K562 (cell line): ENCODE results near the gene BCL2L13. TPM values are rescaled to one million over a fixed set of nuclear protein-coding genes. Genes with fewer than 3 reads are reported as not detected.
A peak's percentile ranks its signal among the peaks of the same experiment; 100 is the strongest.

ENCODE experiments used
- ATAC-seq: fragments of 200-7000 bp; cut with Tn5 transposase; 3 replicates; pipeline ENCODE4 v1.9.1; 2020; ENCODE audit warnings: moderate library complexity
- BruUV-seq: library from RNA; stranded (reverse); fragments of 400-500 nt; replicated peaks from 2 replicates; lab custom pipeline; 2021; lab: Mats Ljungman, UMichigan
- CTCF ChIA-PET: fragments of 300-600 bp; formaldehyde crosslinking; extraction: SDS; loops from one replicate; lab custom pipeline; 2021; ENCODE audit warnings: low intra/inter-chr PET ratio; lab: Yijun Ruan, JAX
- POLR2A ChIA-PET: fragments of 300-600, 350-650 bp; sonication (Branson Sonifier 250); formaldehyde crosslinking; extraction: SDS; loops from one replicate; lab custom pipeline; 2021; ENCODE audit warnings: antibody characterized with exemption, inconsistent platforms; lab: Yijun Ruan, JAX
- DNase-seq, 4 experiments: peaks; one replicate each; pipeline versions ENCODE4 v3.0.0 to v3.0.0-alpha.2; 2011 to 2018; ENCODE audit warnings: low spot score in 3 of 4, mixed read lengths in 3 of 4; ENCODE audit errors: extremely low read depth in 1 of 4
- FAIRE-seq: peaks from 2 replicates; lab custom pipeline; 2011; peaks lifted over from hg19 to GRCh38; lab: Jason Lieb, UNC
- H2AFZ ChIP-seq: 2 replicates; pipeline ENCODE4 v1.6.0; 2011; ENCODE audit warnings: low read depth, low read length, control low read depth, inconsistent platforms
- H3K27ac ChIP-seq: fragments of 200-600 bp; 3 replicates; pipeline ENCODE4 v1.8.0; 2011; ENCODE audit warnings: low read depth, mild to moderate bottlenecking, control low read depth, inconsistent platforms, low read length, moderate library complexity, mixed read lengths; ENCODE audit errors: extremely low read depth
- H3K27me3 ChIP-seq, 2 experiments: fragments of 300-600 bp in 1 of 2; 2 replicates in 1 of 2; 3 replicates in 1 of 2; pipeline versions ENCODE4 v1.6.0 to v1.8.0; 2011; ENCODE audit warnings: inconsistent platforms in 2 of 2, low read length in 2 of 2, mild to moderate bottlenecking in 1 of 2, mixed read lengths in 1 of 2, moderate library complexity in 1 of 2; ENCODE audit not compliant: control insufficient read depth in 2 of 2, insufficient read depth in 2 of 2
- H3K36me3 ChIP-seq: fragments of 300-600 bp; 3 replicates; pipeline ENCODE4 v1.8.0; 2011; ENCODE audit warnings: mild to moderate bottlenecking, low read length, inconsistent platforms; ENCODE audit not compliant: control insufficient read depth, insufficient read depth
- H3K4me1 ChIP-seq, 2 experiments: fragments of 200-600 bp in 1 of 2; replicated peaks in 1 of 2; 2 replicates in 1 of 2; 3 replicates in 1 of 2; pipeline versions ENCODE4 v1.5.1 to v1.8.0; 2011; ENCODE audit warnings: inconsistent platforms in 2 of 2, low read length in 2 of 2, mild to moderate bottlenecking in 1 of 2, mixed read lengths in 1 of 2, moderate library complexity in 1 of 2; ENCODE audit not compliant: control insufficient read depth in 2 of 2, insufficient read depth in 2 of 2
- H3K4me2 ChIP-seq: 2 replicates; pipeline ENCODE4 v1.6.1; 2011; ENCODE audit warnings: low read length, control low read depth, inconsistent platforms, mixed read lengths; ENCODE audit not compliant: insufficient read depth
- H3K4me3 ChIP-seq: fragments of 200-600 bp; sonication (generic), shearing (Covaris generic); 2 replicates; pipeline ENCODE4 v1.5.1; 2016; ENCODE audit warnings: control low read depth, inconsistent platforms
- H3K79me2 ChIP-seq: fragments of 200-600 bp; 3 replicates; pipeline ENCODE4 v1.8.0; 2011; ENCODE audit warnings: low read length, inconsistent platforms; ENCODE audit not compliant: control insufficient read depth, insufficient read depth
- H3K9ac ChIP-seq, 2 experiments: 2 replicates each; pipeline versions ENCODE4 v1.6.0 to v1.6.1; 2011; ENCODE audit warnings: low read depth in 2 of 2, low read length in 2 of 2, control low read depth in 1 of 2, inconsistent platforms in 1 of 2, mild to moderate bottlenecking in 1 of 2, mixed read lengths in 1 of 2; ENCODE audit not compliant: insufficient read depth in 1 of 2
- H3K9me1 ChIP-seq: one replicate; pipeline ENCODE4 v1.6.0; 2011; ENCODE audit warnings: inconsistent platforms, mild to moderate bottlenecking, low read length, moderate library complexity; ENCODE audit not compliant: control insufficient read depth, insufficient read depth
- H3K9me3 ChIP-seq: replicated peaks from 2 replicates; pipeline ENCODE4 v1.5.1; 2011; ENCODE audit warnings: low read depth, low read length, inconsistent platforms; ENCODE audit not compliant: control insufficient read depth, insufficient read depth
- H4K20me1 ChIP-seq: replicated peaks from 2 replicates; pipeline ENCODE4 v1.6.1; 2011; ENCODE audit warnings: low read length, inconsistent platforms, mixed read lengths; ENCODE audit not compliant: control insufficient read depth, insufficient read depth
- BCOR ChIP-seq: fragments of 450-650 bp; IDR thresholded peaks from 2 replicates; pipeline ENCODE4 v1.6.1; 2016
- NFIX ChIP-seq: fragments of 250-450 bp; sonication (Bioruptor Pico); IDR thresholded peaks from 2 replicates; pipeline ENCODE4 v1.4.0; 2020; ENCODE audit warnings: low read depth, mild to moderate bottlenecking, moderate library complexity
- PTBP1 ChIP-seq: fragments of 200-400 bp; formaldehyde crosslinking; IDR thresholded peaks from 2 replicates; pipeline ENCODE4 v1.6.1; 2017; ENCODE audit warnings: low read depth, low read length
- ZNF699 ChIP-seq: fragments of 250-450 bp; sonication (Bioruptor Pico); IDR thresholded peaks from 2 replicates; pipeline ENCODE4 v1.8.0; 2021; ENCODE audit warnings: mild to moderate bottlenecking, moderate library complexity; ENCODE audit not compliant: insufficient replicate concordance
- WGBS: fragments of 100-300 bp; shearing (Covaris generic); methylation state at CpG from one replicate; pipeline ENCODE4 v1.1.6; 2016; ENCODE audit warnings: low coverage, mixed read lengths; ENCODE audit not compliant: insufficient coverage; ENCODE audit errors: missing lambda C conversion rate; 5-methylcytosine and 5-hydroxymethylcytosine counted together
- in situ Hi-C: fragments of 300-500 bp; cut with MboI; formaldehyde crosslinking; loops from 4 replicates; pipeline ENCODE4 v1.15.0; 2018; ENCODE audit warnings: inconsistent platforms, mixed read lengths
- intact Hi-C: fragments of 100-400 bp; cut with micrococcal nuclease; formaldehyde crosslinking; loops from 2 replicates; pipeline ENCODE4 v1.14.2; 2022
- polyA plus RNA-seq, 8 experiments: library from polyadenylated mRNA; depleted of rRNA in 4 of 8; stranded (reverse) in 5 of 8; unstranded in 3 of 8; fragments of >200 nt; fragmentation: Nextera tagmentation in 2 of 8; fragmentation: Illumina TruSeq in 1 of 8; extraction: Ambion mirVana in 2 of 8; extraction: Trizol in 1 of 8; gene quantifications; 2 replicates each; pipeline versions ENCODE4 v1.2.1 to v1.2.3, GENCODE V29; 2011 to 2014; ENCODE audit warnings: inconsistent platforms in 1 of 8, missing spikeins in 1 of 8
- total RNA-seq, 7 experiments: library from RNA; depleted of rRNA in 6 of 7; stranded (reverse); fragments of >200 nt in 6 of 7; fragmentation: Illumina TruSeq in 2 of 7; extraction: Trizol in 2 of 7; gene quantifications; 2 replicates each; pipeline versions ENCODE4 v1.2.1 to v1.2.3, GENCODE V29; 2011 to 2021; ENCODE audit warnings: low replicate concordance in 1 of 7
- TF ChIP-seq, protein P1 (sequence below): fragments of 450-650 bp; IDR thresholded peaks from 2 replicates; pipeline ENCODE4 v1.6.1; 2016; ENCODE audit warnings: mild to moderate bottlenecking, moderate library complexity
- TF ChIP-seq, protein P2 (sequence below): fragments of 450-650 bp; IDR thresholded peaks from 2 replicates; pipeline ENCODE4 v1.6.1; 2018; ENCODE audit warnings: mild to moderate bottlenecking, low read depth; ENCODE audit not compliant: partially characterized antibody

Gene BCL2L13
- total and polyA plus RNA-seq, 9 of the 15 experiments (the other 6 are each of a cell fraction or from before 2014, with no cell fraction given): 41.5 to 63.4 (median 56.5) TPM

DNA sequence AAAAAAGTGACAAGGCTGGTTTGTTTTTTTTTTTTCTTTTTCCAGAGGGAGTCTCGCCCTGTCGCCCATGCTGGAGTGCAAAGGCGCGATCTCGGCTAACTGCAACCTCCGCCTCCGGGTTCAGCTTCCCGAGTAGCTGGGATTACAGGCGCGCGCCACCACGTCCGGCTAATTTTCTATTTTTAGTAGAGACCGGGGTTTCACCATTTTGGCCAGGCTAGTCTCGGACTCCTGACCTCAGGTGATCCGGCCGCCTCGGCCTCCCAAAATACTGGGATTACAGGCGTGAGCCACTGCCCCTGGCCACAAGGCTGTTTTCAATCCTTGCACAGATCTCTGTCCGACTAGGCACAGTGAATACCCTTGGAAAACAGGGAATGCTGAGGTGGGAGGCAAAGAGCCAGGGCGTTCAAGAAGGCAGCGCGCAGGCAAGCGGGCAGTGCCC lies 10.6 kb upstream of the BCL2L13 start (continued):
- no peak for TF ChIP-seq PTBP1

DNA sequence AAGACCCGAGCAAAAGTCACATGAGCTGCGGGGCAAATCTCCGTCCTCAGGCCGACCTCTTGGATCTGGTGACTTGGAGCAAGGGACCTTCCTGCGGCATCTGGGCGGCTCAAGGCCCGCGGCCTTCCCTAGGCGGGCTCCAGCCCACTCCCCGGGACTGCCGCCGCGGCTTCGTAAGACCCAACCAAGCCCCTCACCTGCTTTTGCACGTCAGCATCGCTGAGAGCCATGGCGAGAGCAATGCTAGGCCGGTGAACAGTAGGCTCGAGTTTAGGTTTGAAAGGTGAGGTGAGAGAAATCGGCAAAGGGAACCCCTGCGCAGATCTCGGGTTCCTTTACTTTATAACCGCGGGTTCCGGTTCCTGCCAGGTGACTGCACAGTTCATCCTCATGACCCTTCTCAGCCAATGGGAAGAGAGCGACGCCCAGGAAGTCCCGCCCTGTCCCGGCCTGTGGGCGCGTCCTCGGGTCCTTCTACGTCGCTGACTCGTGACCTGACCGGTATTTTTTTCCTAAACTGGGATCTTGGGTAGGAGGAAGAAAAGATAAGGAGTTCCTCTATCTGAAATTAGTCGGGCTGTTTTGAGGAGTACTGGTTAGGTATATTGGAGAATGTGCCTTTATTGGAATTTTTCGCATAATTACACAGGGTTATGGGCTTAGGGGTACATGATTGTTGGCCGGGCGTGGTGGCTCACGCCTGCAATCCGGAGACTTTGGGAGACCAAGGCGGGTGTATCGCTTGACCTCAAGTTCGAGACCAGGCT lies 10.0 kb upstream of the BCL2L13 start, which contains the start of gene ATP6V1E1:
TSS of gene ATP6V1E1 (minus strand) at position 344 of the 767 bp plus-strand sequence. CDS start at position 230, 114 bp downstream.
- Histone ChIP-seq H3K9me3 (no peaks in the 10 kb centered on the region), H2AFZ (peak within 1 kb of the TSS; percentile 81), H3K4me3 (peak within 1 kb of the TSS; percentile 80), H3K79me2 (peaks cover 58% of the 10 kb centered on the region), H3K27me3 (no peaks in the 10 kb centered on the region), H3K27ac (peak within 1 kb of the TSS; percentile 87), H3K9me1 (no peaks in the 10 kb centered on the region), H3K4me1 (peaks cover 21 to 23% of the 10 kb centered on the region in 2 experiments), H3K4me2 (peak within 1 kb of the TSS; percentile 97), H3K36me3 (peaks cover 27% of the 10 kb centered on the region; the same call in 1 of the 3 replicates), H4K20me1 (no peaks in the 10 kb centered on the region), H3K9ac (peak within 1 kb of the TSS; percentile 95 to 99)
- in situ Hi-C loops: no loop called here
- CTCF ChIA-PET: no interaction called here
- under 1% methylated on average over 45 of the region's 45 CpGs for WGBS
- BruUV-seq: no TSS peak
- ATAC-seq (peak; percentile 98), DNase-seq (peak; percentile 99), FAIRE-seq (peak; percentile 95)
- POLR2A ChIA-PET: interaction anchor here (1.0 kb wide), 1 partner anchor 11 kb away, joined by 11 read pairs; the partner anchor contains the start of gene BCL2L13
- intact Hi-C loops: no loop called here
- TF ChIP-seq BCOR: peak; percentile 63
- TF ChIP-seq, protein P1, sequence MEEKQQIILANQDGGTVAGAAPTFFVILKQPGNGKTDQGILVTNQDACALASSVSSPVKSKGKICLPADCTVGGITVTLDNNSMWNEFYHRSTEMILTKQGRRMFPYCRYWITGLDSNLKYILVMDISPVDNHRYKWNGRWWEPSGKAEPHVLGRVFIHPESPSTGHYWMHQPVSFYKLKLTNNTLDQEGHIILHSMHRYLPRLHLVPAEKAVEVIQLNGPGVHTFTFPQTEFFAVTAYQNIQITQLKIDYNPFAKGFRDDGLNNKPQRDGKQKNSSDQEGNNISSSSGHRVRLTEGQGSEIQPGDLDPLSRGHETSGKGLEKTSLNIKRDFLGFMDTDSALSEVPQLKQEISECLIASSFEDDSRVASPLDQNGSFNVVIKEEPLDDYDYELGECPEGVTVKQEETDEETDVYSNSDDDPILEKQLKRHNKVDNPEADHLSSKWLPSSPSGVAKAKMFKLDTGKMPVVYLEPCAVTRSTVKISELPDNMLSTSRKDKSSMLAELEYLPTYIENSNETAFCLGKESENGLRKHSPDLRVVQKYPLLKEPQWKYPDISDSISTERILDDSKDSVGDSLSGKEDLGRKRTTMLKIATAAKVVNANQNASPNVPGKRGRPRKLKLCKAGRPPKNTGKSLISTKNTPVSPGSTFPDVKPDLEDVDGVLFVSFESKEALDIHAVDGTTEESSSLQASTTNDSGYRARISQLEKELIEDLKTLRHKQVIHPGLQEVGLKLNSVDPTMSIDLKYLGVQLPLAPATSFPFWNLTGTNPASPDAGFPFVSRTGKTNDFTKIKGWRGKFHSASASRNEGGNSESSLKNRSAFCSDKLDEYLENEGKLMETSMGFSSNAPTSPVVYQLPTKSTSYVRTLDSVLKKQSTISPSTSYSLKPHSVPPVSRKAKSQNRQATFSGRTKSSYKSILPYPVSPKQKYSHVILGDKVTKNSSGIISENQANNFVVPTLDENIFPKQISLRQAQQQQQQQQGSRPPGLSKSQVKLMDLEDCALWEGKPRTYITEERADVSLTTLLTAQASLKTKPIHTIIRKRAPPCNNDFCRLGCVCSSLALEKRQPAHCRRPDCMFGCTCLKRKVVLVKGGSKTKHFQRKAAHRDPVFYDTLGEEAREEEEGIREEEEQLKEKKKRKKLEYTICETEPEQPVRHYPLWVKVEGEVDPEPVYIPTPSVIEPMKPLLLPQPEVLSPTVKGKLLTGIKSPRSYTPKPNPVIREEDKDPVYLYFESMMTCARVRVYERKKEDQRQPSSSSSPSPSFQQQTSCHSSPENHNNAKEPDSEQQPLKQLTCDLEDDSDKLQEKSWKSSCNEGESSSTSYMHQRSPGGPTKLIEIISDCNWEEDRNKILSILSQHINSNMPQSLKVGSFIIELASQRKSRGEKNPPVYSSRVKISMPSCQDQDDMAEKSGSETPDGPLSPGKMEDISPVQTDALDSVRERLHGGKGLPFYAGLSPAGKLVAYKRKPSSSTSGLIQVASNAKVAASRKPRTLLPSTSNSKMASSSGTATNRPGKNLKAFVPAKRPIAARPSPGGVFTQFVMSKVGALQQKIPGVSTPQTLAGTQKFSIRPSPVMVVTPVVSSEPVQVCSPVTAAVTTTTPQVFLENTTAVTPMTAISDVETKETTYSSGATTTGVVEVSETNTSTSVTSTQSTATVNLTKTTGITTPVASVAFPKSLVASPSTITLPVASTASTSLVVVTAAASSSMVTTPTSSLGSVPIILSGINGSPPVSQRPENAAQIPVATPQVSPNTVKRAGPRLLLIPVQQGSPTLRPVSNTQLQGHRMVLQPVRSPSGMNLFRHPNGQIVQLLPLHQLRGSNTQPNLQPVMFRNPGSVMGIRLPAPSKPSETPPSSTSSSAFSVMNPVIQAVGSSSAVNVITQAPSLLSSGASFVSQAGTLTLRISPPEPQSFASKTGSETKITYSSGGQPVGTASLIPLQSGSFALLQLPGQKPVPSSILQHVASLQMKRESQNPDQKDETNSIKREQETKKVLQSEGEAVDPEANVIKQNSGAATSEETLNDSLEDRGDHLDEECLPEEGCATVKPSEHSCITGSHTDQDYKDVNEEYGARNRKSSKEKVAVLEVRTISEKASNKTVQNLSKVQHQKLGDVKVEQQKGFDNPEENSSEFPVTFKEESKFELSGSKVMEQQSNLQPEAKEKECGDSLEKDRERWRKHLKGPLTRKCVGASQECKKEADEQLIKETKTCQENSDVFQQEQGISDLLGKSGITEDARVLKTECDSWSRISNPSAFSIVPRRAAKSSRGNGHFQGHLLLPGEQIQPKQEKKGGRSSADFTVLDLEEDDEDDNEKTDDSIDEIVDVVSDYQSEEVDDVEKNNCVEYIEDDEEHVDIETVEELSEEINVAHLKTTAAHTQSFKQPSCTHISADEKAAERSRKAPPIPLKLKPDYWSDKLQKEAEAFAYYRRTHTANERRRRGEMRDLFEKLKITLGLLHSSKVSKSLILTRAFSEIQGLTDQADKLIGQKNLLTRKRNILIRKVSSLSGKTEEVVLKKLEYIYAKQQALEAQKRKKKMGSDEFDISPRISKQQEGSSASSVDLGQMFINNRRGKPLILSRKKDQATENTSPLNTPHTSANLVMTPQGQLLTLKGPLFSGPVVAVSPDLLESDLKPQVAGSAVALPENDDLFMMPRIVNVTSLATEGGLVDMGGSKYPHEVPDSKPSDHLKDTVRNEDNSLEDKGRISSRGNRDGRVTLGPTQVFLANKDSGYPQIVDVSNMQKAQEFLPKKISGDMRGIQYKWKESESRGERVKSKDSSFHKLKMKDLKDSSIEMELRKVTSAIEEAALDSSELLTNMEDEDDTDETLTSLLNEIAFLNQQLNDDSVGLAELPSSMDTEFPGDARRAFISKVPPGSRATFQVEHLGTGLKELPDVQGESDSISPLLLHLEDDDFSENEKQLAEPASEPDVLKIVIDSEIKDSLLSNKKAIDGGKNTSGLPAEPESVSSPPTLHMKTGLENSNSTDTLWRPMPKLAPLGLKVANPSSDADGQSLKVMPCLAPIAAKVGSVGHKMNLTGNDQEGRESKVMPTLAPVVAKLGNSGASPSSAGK: no peak; the same call in 1 of the 2 replicates
- no peak for TF ChIP-seq NFIX (CRISPR knock-in tag)
- TF ChIP-seq, protein P2, sequence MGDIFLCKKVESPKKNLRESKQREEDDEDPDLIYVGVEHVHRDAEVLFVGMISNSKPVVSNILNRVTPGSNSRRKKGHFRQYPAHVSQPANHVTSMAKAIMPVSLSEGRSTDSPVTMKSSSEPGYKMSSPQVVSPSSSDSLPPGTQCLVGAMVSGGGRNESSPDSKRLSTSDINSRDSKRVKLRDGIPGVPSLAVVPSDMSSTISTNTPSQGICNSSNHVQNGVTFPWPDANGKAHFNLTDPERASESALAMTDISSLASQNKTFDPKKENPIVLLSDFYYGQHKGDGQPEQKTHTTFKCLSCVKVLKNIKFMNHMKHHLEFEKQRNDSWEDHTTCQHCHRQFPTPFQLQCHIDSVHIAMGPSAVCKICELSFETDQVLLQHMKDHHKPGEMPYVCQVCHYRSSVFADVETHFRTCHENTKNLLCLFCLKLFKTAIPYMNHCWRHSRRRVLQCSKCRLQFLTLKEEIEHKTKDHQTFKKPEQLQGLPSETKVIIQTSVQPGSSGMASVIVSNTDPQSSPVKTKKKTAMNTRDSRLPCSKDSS: no peak
- no peak for TF ChIP-seq ZNF699
